CD14-positive monocyte (primary cell): ENCODE results near the gene SUSD4. TPM values are rescaled to one million over a fixed set of nuclear protein-coding genes. Genes with fewer than 3 reads are reported as not detected.

Experiments
- DNase-seq, 3 donors: peaks; one replicate each; pipeline ENCODE4 v3.0.0-alpha.2; 2011 to 2022
- H2AFZ ChIP-seq: 2 replicates; pipeline ENCODE4 v1.6.0; 2012; ENCODE audit warnings: mild to moderate bottlenecking, low read depth, low read length, inconsistent platforms; ENCODE audit not compliant: insufficient read depth, poor library complexity, severe bottlenecking
- H3K27ac ChIP-seq, 2 donors: 1 replicate in 1 of 2; 2 replicates in 1 of 2; pipeline ENCODE4 v1.5.1; 2012 to 2013; ENCODE audit warnings: low read length in 2 of 2, control low read depth in 1 of 2, inconsistent platforms in 1 of 2, low read depth in 1 of 2, mild to moderate bottlenecking in 1 of 2
- H3K27me3 ChIP-seq, 2 donors: one replicate each; pipeline versions ENCODE4 v1.6.0 to v1.6.1; 2011 to 2013; ENCODE audit warnings: low read length in 2 of 2; ENCODE audit not compliant: control insufficient read depth in 2 of 2, insufficient read depth in 2 of 2
- H3K36me3 ChIP-seq, 2 donors: replicated peaks in 1 of 2; 1 replicate in 1 of 2; 2 replicates in 1 of 2; pipeline versions ENCODE4 v1.5.1 to v1.6.1; 2012 to 2013; ENCODE audit warnings: low read length in 2 of 2, control low read depth in 1 of 2, inconsistent platforms in 1 of 2, mild to moderate bottlenecking in 1 of 2; ENCODE audit not compliant: insufficient read depth in 2 of 2, control insufficient read depth in 1 of 2
- H3K4me1 ChIP-seq, 2 donors: 1 replicate in 1 of 2; 2 replicates in 1 of 2; pipeline versions ENCODE4 v1.5.1 to v1.6.1; 2012 to 2013; ENCODE audit warnings: low read length in 2 of 2, control low read depth in 1 of 2, inconsistent platforms in 1 of 2, mild to moderate bottlenecking in 1 of 2, moderate library complexity in 1 of 2; ENCODE audit not compliant: insufficient read depth in 2 of 2, control insufficient read depth in 1 of 2
- H3K4me2 ChIP-seq: replicated peaks from 2 replicates; pipeline ENCODE3; 2012; ENCODE audit warnings: low read length, moderate library complexity, mild to moderate bottlenecking; ENCODE audit not compliant: poor library complexity, severe bottlenecking; ENCODE audit errors: extremely low read depth
- H3K4me3 ChIP-seq, 3 experiments: fragments of 200-600 bp in 1 of 3; sonication (generic) in 1 of 3; replicated peaks in 1 of 3; 1 replicate in 2 of 3; 2 replicates in 1 of 3; pipeline ENCODE4 v1.5.1; 2011 to 2013; ENCODE audit warnings: low read length in 3 of 3, mild to moderate bottlenecking in 3 of 3, control low read depth in 2 of 3, low read depth in 2 of 3, inconsistent platforms in 1 of 3, moderate library complexity in 1 of 3
- H3K79me2 ChIP-seq: 2 replicates; pipeline ENCODE4 v1.6.0; 2012; ENCODE audit warnings: mild to moderate bottlenecking, control low read depth, inconsistent platforms, low read length, moderate library complexity; ENCODE audit not compliant: insufficient read depth
- H3K9ac ChIP-seq: 2 replicates; pipeline ENCODE4 v1.6.0; 2017; ENCODE audit warnings: low read length, mild to moderate bottlenecking; ENCODE audit not compliant: insufficient read depth, poor library complexity, severe bottlenecking
- H3K9me3 ChIP-seq, 2 donors: replicated peaks in 1 of 2; 1 replicate in 1 of 2; 2 replicates in 1 of 2; pipeline versions ENCODE4 v1.5.1 to v1.6.1; 2012 to 2013; ENCODE audit warnings: low read length in 2 of 2, control low read depth in 1 of 2; ENCODE audit not compliant: control insufficient read depth in 1 of 2, insufficient read depth in 1 of 2
- H4K20me1 ChIP-seq: 2 replicates; pipeline ENCODE4 v1.6.0; 2012; ENCODE audit warnings: mild to moderate bottlenecking, low read length, control low read depth, moderate library complexity; ENCODE audit not compliant: insufficient read depth
- H3K27ac Mint-ChIP-seq, 7 donors: one replicate each; pipeline ENCODE4 v1.8.0; 2020; ENCODE audit warnings: mild to moderate bottlenecking in 7 of 7, mixed read lengths in 7 of 7, moderate library complexity in 6 of 7, inconsistent platforms in 2 of 7
- H3K27me3 Mint-ChIP-seq, 3 donors: one replicate each; pipeline ENCODE4 v1.8.0; 2021 to 2022; ENCODE audit warnings: low read depth in 3 of 3, mild to moderate bottlenecking in 3 of 3, mixed read lengths in 3 of 3, moderate library complexity in 3 of 3, inconsistent platforms in 1 of 3
- H3K36me3 Mint-ChIP-seq, 2 donors: one replicate each; pipeline ENCODE4 v1.8.0; 2020; ENCODE audit warnings: mixed read lengths in 2 of 2, inconsistent platforms in 1 of 2, mild to moderate bottlenecking in 1 of 2
- H3K4me1 Mint-ChIP-seq: one replicate; pipeline ENCODE4 v1.8.0; 2020; ENCODE audit warnings: mild to moderate bottlenecking, mixed read lengths
- H3K4me3 Mint-ChIP-seq, 2 donors: one replicate each; pipeline ENCODE4 v1.8.0; 2020; ENCODE audit warnings: mild to moderate bottlenecking in 2 of 2, mixed read lengths in 2 of 2, moderate library complexity in 1 of 2
- H3K9me3 Mint-ChIP-seq, 7 donors: one replicate each; pipeline ENCODE4 v1.8.0; 2020 to 2022; ENCODE audit warnings: mixed read lengths in 7 of 7, mild to moderate bottlenecking in 6 of 7, moderate library complexity in 6 of 7, inconsistent platforms in 2 of 7
- CTCF ChIP-seq: fragments of 200-600 bp; IDR thresholded peaks from one replicate; pipeline ENCODE4 v1.8.0; 2022; ENCODE audit warnings: antibody characterized with exemption, mild to moderate bottlenecking
- WGBS: methylation state at CpG from one replicate; pipeline ENCODE4 v1.1.5; 2013; ENCODE audit warnings: missing lambda C conversion rate; ENCODE audit not compliant: insufficient coverage; 5-methylcytosine and 5-hydroxymethylcytosine counted together
- intact Hi-C, 2 donors: fragments of 100-400 bp; cut with micrococcal nuclease; formaldehyde crosslinking; loops; one replicate each; pipeline versions ENCODE4 v1.15.0 to v1.15.1; 2023
- polyA plus RNA-seq, 3 donors: library from polyadenylated mRNA; depleted of rRNA in 1 of 3; unstranded in 2 of 3; stranded (reverse) in 1 of 3; fragments of 300-500 nt in 2 of 3; fragments of >200 nt in 1 of 3; fragmentation: Illumina TruSeq in 2 of 3; gene quantifications; 1 replicate in 2 of 3; 2 replicates in 1 of 3; pipeline ENCODE4 v1.2.3, GENCODE V29; 2012 to 2021

The SUSD4 gene
- polyA plus RNA-seq, 3 donors, result 0.34 to 0.92 (median 0.50) TPM

- WGBS, result 63% methylated on average over 3 of the region's 4 CpGs
These were observed 165.9 kb downstream of the SUSD4 start for GRCh38 chr1:223197923-223198627.

More at GRCh38 chr1:223197923-223198627, 165.9 kb downstream of the SUSD4 start:
- Mint-ChIP-seq H3K27ac (peak overlapping the region; percentile 56 to 91 (median 78)), H3K4me3 (peak overlapping the region; percentile 67 to 75), H3K9me3 (peaks cover 0 to 11% (median 5%) of the 10 kb centered on the region in 7 donors), H3K36me3 (peaks cover 0 to 2% of the 10 kb centered on the region in 2 donors), H3K4me1 (peaks cover 47% of the 10 kb centered on the region), H3K27me3 (peaks cover 0 to 4% (median 2%) of the 10 kb centered on the region in 3 donors)
- Histone ChIP-seq H3K9me3 (peaks cover 0 to 3% of the 10 kb centered on the region in 2 donors), H2AFZ (peak overlapping the region; percentile 39), H3K27me3 (no peaks in the 10 kb centered on the region), H3K27ac (peak overlapping the region in 1 of 2 donors; percentile 73), H3K4me1 (peaks cover 24 to 34% of the 10 kb centered on the region in 2 donors), H3K4me2 (peak overlapping the region; percentile 58), H3K79me2 (no peaks in the 10 kb centered on the region), H3K9ac (no peak overlapping the region), H4K20me1 (no peaks in the 10 kb centered on the region), H3K36me3 (no peaks in the 10 kb centered on the region), H3K4me3 (peak overlapping the region in 2 of 3 experiments; percentile 21 to 62)
- DNase-seq, result no peak
- intact Hi-C loops, result no loop called here
- TF ChIP-seq CTCF, result no peak
